Fibroblast of mammary gland (primary cell): ENCODE measurements around the gene SLC6A4.
"Not testable (repeated sequence)": the region's sequence is repeated elsewhere in the genome, so short reads cannot be mapped to it uniquely, and the experiment has no call there.

Experiments
- DNase-seq: peaks from one replicate; pipeline ENCODE4 v3.0.0-alpha.2; 2010; ENCODE audit warnings: low read depth
- H3K4me3 ChIP-seq: 2 replicates; pipeline ENCODE4 v1.5.1; 2011; ENCODE audit warnings: low read depth, mild to moderate bottlenecking, low read length, moderate library complexity; ENCODE audit not compliant: control insufficient read depth
- TF ChIP-seq, protein P1 (sequence below): conservative IDR thresholded peaks from 2 replicates; pipeline ENCODE4 v1.5.1; 2011; ENCODE audit warnings: low read depth, low read length, inconsistent platforms; ENCODE audit not compliant: control insufficient read depth, insufficient read depth

SLC6A4 gene

DNA sequence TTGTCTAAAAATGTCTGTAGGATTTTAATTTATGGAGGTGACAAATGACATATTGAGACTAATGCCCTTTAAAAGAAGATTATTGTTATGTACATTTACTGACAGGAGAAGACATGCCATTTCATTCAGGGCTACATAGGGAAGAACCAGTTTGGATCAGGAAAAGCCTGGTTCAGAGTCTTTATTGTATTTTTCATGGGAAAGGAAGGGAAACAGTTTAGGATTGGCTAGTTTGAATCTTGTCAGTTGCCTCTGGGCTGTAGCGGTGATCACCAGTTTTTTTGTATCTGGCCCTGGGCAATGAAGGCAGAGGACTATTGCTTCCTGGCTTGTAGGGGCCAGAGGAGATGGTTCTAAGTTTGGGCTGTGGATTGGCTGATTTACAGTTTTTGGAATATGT is 87.1 kb downstream of the SLC6A4 start:
- TF ChIP-seq, protein P1, sequence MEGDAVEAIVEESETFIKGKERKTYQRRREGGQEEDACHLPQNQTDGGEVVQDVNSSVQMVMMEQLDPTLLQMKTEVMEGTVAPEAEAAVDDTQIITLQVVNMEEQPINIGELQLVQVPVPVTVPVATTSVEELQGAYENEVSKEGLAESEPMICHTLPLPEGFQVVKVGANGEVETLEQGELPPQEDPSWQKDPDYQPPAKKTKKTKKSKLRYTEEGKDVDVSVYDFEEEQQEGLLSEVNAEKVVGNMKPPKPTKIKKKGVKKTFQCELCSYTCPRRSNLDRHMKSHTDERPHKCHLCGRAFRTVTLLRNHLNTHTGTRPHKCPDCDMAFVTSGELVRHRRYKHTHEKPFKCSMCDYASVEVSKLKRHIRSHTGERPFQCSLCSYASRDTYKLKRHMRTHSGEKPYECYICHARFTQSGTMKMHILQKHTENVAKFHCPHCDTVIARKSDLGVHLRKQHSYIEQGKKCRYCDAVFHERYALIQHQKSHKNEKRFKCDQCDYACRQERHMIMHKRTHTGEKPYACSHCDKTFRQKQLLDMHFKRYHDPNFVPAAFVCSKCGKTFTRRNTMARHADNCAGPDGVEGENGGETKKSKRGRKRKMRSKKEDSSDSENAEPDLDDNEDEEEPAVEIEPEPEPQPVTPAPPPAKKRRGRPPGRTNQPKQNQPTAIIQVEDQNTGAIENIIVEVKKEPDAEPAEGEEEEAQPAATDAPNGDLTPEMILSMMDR = no peak
- H3K4me3 ChIP-seq = no peak overlapping the region
- DNase-seq = no peak

DNA sequence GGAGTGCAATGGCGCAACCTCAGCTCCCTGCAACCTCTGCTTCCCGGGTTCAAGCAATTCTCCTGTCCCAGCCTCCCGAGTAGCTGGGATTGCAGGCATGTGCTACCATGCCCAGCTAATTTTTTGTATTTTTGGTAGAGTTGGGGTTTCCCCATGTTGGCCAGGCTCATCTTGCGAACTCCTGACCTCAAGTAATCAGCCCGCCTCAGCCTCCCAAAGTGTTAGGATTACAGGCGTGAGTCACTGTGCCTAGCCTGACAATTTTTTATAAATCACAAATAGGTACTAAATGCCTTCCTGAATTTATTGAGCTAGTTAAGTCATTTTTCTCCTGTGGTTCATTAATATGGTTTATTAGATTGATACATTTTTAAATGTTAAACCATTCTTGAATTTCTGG is 87.6 kb downstream of the SLC6A4 start:
- DNase-seq, H3K4me3 ChIP-seq: not testable (repeated sequence)
